NT2/D1 (cell line): Measurements from ENCODE around the gene SPRED1.

Experiments
- SUZ12 ChIP-seq: IDR thresholded peaks from 2 replicates; pipeline ENCODE4 v1.6.1; 2011; ENCODE audit not compliant: insufficient read length, insufficient read depth; ENCODE audit errors: extremely low read depth
- YY1 ChIP-seq: IDR thresholded peaks from 2 replicates; pipeline ENCODE4 v1.6.1; 2011; ENCODE audit not compliant: insufficient read length, insufficient read depth
- ZNF274 ChIP-seq: IDR thresholded peaks from 2 replicates; pipeline ENCODE4 v1.6.1; 2011; ENCODE audit warnings: mild to moderate bottlenecking, low read depth, low read length

GRCh38 chr15:38376081-38376480 is 123.4 kb downstream of the SPRED1 start:
- no peak for TF ChIP-seq YY1
- no peak for TF ChIP-seq ZNF274
- no peak for TF ChIP-seq SUZ12
